ENCODE results near the gene GOLGA8J. TPM values are rescaled to one million over a fixed set of nuclear protein-coding genes. Genes with fewer than 3 reads are reported as not detected.

GOLGA8J gene
- total and polyA plus RNA-seq, 2 experiments from 2014 or later, result not detected

DNA sequence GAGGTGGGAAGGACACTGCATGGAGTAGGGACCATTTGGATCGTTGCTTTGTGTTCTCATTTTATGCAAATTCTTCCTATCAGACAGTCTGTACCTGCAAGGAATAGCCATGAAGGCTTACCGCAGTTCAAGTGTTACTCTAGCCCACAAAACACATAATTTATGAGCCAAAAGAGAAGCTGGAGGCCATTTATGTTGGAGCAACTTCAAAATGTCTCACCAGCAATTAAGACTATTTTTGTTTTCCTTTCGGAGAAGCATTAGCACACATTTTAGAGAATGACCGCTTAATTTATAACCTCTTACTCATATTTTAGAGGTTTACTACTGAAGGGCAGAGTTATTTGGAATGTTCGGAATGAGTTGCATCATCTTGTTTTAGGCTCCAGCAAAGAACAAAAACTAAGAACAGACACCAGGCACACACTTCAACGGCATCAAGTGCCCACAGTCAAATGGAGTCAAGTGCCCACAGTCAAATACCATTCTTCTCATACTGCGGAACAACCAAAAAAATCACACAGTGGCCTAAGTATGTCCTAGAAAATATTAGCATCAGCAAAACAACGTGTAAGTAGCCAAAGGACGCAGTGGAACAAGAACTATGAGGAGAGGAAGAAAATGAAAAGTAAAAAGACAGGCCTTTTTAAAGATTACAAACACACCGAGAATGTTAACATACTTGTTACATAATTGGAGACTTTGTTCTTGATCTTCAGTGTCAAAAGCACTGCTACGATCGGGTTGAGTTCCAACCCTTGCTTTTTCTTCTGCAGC, 17.5 kb upstream of the GOLGA8J start (continued):
- TF ChIP-seq, protein P1, sequence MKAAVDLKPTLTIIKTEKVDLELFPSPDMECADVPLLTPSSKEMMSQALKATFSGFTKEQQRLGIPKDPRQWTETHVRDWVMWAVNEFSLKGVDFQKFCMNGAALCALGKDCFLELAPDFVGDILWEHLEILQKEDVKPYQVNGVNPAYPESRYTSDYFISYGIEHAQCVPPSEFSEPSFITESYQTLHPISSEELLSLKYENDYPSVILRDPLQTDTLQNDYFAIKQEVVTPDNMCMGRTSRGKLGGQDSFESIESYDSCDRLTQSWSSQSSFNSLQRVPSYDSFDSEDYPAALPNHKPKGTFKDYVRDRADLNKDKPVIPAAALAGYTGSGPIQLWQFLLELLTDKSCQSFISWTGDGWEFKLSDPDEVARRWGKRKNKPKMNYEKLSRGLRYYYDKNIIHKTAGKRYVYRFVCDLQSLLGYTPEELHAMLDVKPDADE (IDR thresholded peaks at IDR 0.05), result no peak
- TF ChIP-seq JUNB (IDR thresholded peaks at IDR 0.05; ENCODE audit: unreplicated experiment), result no peak
- no peak for TF ChIP-seq EZH2phosphoT487 (IDR thresholded peaks at IDR 0.05; ENCODE audit: unreplicated experiment)
- TF ChIP-seq ZNF114 (CRISPR knock-in tag; IDR thresholded peaks at IDR 0.05), result no peak
- TF ChIP-seq POLR2AphosphoS5 (IDR thresholded peaks at IDR 0.05; ENCODE audit: low read depth), result no peak
- TF ChIP-seq, protein P2, sequence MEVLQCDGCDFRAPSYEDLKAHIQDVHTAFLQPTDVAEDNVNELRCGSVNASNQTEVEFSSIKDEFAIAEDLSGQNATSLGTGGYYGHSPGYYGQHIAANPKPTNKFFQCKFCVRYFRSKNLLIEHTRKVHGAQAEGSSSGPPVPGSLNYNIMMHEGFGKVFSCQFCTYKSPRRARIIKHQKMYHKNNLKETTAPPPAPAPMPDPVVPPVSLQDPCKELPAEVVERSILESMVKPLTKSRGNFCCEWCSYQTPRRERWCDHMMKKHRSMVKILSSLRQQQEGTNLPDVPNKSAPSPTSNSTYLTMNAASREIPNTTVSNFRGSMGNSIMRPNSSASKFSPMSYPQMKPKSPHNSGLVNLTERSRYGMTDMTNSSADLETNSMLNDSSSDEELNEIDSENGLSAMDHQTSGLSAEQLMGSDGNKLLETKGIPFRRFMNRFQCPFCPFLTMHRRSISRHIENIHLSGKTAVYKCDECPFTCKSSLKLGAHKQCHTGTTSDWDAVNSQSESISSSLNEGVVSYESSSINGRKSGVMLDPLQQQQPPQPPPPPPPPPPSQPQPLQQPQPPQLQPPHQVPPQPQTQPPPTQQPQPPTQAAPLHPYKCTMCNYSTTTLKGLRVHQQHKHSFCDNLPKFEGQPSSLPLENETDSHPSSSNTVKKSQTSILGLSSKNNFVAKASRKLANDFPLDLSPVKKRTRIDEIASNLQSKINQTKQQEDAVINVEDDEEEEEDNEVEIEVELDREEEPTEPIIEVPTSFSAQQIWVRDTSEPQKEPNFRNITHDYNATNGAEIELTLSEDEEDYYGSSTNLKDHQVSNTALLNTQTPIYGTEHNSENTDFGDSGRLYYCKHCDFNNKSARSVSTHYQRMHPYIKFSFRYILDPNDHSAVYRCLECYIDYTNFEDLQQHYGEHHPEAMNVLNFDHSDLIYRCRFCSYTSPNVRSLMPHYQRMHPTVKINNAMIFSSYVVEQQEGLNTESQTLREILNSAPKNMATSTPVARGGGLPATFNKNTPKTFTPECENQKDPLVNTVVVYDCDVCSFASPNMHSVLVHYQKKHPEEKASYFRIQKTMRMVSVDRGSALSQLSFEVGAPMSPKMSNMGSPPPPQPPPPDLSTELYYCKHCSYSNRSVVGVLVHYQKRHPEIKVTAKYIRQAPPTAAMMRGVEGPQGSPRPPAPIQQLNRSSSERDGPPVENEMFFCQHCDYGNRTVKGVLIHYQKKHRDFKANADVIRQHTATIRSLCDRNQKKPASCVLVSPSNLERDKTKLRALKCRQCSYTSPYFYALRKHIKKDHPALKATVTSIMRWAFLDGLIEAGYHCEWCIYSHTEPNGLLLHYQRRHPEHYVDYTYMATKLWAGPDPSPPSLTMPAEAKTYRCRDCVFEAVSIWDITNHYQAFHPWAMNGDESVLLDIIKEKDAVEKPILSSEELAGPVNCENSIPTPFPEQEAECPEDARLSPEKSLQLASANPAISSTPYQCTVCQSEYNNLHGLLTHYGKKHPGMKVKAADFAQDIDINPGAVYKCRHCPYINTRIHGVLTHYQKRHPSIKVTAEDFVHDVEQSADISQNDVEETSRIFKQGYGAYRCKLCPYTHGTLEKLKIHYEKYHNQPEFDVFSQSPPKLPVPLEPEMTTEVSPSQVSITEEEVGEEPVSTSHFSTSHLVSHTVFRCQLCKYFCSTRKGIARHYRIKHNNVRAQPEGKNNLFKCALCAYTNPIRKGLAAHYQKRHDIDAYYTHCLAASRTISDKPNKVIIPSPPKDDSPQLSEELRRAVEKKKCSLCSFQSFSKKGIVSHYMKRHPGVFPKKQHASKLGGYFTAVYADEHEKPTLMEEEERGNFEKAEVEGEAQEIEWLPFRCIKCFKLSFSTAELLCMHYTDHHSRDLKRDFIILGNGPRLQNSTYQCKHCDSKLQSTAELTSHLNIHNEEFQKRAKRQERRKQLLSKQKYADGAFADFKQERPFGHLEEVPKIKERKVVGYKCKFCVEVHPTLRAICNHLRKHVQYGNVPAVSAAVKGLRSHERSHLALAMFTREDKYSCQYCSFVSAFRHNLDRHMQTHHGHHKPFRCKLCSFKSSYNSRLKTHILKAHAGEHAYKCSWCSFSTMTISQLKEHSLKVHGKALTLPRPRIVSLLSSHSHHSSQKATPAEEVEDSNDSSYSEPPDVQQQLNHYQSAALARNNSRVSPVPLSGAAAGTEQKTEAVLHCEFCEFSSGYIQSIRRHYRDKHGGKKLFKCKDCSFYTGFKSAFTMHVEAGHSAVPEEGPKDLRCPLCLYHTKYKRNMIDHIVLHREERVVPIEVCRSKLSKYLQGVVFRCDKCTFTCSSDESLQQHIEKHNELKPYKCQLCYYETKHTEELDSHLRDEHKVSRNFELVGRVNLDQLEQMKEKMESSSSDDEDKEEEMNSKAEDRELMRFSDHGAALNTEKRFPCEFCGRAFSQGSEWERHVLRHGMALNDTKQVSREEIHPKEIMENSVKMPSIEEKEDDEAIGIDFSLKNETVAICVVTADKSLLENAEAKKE (CRISPR knock-in tag; IDR thresholded peaks at IDR 0.05), result no peak

DNA sequence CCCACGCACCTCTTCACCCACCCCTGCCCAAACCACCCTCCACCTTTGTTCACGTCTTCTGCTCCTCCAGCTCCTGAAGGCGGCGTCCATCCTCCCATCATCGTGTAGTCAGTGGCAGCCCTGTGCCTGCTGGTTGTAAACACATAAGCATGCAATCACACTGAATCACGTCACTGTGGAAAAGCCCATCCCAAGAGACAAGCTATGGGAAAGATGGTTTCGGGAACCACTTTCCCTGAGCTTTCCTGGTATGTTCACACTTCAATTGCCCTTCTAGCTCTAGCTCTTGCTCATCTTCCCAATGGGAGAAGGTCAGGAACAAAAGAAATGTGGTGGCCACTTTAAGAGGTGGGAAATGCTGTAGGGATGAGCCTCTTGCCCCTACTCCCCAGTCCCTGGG, 14.4 kb upstream of the GOLGA8J start:
- ATAC-seq (no peak), DNase-seq (ENCODE audit: low spot score) (no peak)
- no peaks in the 10 kb centered on the region for H3K9me2 ChIP-seq (ENCODE audit: insufficient read depth)
- H3K4me3 ChIP-seq, result no peak overlapping the region
- no peak overlapping the region for H3K4me2 ChIP-seq
- Mint-ChIP-seq H3K27ac (no peak overlapping the region), H3K27me3 (ENCODE audit: insufficient read depth, low read depth, poor library complexity) (peaks cover 4% of the 10 kb centered on the region), H3K4me1 (peaks cover 2% of the 10 kb centered on the region; the same call in 2 of the 3 replicates), H3K9me3 (no peaks in the 10 kb centered on the region), H3K4me3 (no peak overlapping the region), H3K36me3 (ENCODE audit: low read depth) (no peaks in the 10 kb centered on the region)
- H3F3A ChIP-seq (replicated peaks; ENCODE audit: low read depth), result 0 out of 2 replicates have a peak, but pooled peaks cover 4% of the 10 kb centered on the region
- no peaks in the 10 kb centered on the region for H4K20me1 ChIP-seq (replicated peaks; ENCODE audit: insufficient read depth)
- no peaks in the 10 kb centered on the region; the same call in 1 of the 2 replicates for H3K4me1 ChIP-seq (ENCODE audit: insufficient read depth)
- no peak overlapping the region for H3K27ac ChIP-seq (ENCODE audit: low read depth)
- no peaks in the 10 kb centered on the region for H3K27me3 ChIP-seq (ENCODE audit: insufficient read depth)
- H2AFZ ChIP-seq, result no peak overlapping the region
- no peaks in the 10 kb centered on the region for H3K36me3 ChIP-seq (ENCODE audit: insufficient read depth)
- no peaks in the 10 kb centered on the region for H3K79me2 ChIP-seq (replicated peaks; ENCODE audit: insufficient read depth)
- TF ChIP-seq STAT1 (IDR thresholded peaks at IDR 0.05; ENCODE audit: unreplicated experiment), result no peak
- TF ChIP-seq, protein P3, sequence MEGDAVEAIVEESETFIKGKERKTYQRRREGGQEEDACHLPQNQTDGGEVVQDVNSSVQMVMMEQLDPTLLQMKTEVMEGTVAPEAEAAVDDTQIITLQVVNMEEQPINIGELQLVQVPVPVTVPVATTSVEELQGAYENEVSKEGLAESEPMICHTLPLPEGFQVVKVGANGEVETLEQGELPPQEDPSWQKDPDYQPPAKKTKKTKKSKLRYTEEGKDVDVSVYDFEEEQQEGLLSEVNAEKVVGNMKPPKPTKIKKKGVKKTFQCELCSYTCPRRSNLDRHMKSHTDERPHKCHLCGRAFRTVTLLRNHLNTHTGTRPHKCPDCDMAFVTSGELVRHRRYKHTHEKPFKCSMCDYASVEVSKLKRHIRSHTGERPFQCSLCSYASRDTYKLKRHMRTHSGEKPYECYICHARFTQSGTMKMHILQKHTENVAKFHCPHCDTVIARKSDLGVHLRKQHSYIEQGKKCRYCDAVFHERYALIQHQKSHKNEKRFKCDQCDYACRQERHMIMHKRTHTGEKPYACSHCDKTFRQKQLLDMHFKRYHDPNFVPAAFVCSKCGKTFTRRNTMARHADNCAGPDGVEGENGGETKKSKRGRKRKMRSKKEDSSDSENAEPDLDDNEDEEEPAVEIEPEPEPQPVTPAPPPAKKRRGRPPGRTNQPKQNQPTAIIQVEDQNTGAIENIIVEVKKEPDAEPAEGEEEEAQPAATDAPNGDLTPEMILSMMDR (conservative IDR thresholded peaks at IDR 0.05; ENCODE audit: low read depth in 2 of 2), result no peak
- TF ChIP-seq NANOG (IDR thresholded peaks at IDR 0.05; ENCODE audit: borderline replicate concordance), result no peak
- no peak for TF ChIP-seq CREB1 (CRISPR knock-in tag; IDR thresholded peaks at IDR 0.05; ENCODE audit: low read depth)
- TF ChIP-seq ZNF331 (CRISPR knock-in tag; IDR thresholded peaks at IDR 0.05; ENCODE audit: low read depth), result no peak
- TF ChIP-seq ZNF114 (CRISPR knock-in tag; IDR thresholded peaks at IDR 0.05), result no peak
- TF ChIP-seq EZH2 (IDR thresholded peaks at IDR 0.05; ENCODE audit: low read depth, unreplicated experiment), result no peak
